AG04449 (cell line): ENCODE measurements around the gene CCDC69.
"Not testable (repeated sequence)": the region's sequence is repeated elsewhere in the genome, so short reads cannot be mapped to it uniquely, and the experiment has no call there.

Experiments used
- CTCF ChIA-PET: fragments of 350-600 bp; formaldehyde crosslinking; extraction: SDS; loops from one replicate; lab custom pipeline; 2021; ENCODE audit warnings: antibody characterized with exemption; lab: Yijun Ruan, JAX
- POLR2A ChIA-PET: fragments of 400-600, 350-600 bp; formaldehyde crosslinking; extraction: SDS; loops from one replicate; lab custom pipeline; 2020; ENCODE audit warnings: antibody characterized with exemption, inconsistent platforms; lab: Yijun Ruan, JAX
- DNase-seq: peaks from one replicate; pipeline ENCODE4 v3.0.0-alpha.2; 2010; ENCODE audit warnings: low read depth, low spot score
- H3K4me3 ChIP-seq: 2 replicates; pipeline ENCODE4 v1.5.1; 2011; ENCODE audit warnings: low read depth, mild to moderate bottlenecking, control low read depth, low read length
- CTCF ChIP-seq: IDR thresholded peaks from one replicate; pipeline ENCODE4 v1.5.1; 2011; ENCODE audit warnings: mild to moderate bottlenecking, moderate library complexity, low read length, control low read depth, inconsistent platforms; ENCODE audit not compliant: insufficient read depth; ENCODE audit errors: missing control alignments

The CCDC69 gene

DNA sequence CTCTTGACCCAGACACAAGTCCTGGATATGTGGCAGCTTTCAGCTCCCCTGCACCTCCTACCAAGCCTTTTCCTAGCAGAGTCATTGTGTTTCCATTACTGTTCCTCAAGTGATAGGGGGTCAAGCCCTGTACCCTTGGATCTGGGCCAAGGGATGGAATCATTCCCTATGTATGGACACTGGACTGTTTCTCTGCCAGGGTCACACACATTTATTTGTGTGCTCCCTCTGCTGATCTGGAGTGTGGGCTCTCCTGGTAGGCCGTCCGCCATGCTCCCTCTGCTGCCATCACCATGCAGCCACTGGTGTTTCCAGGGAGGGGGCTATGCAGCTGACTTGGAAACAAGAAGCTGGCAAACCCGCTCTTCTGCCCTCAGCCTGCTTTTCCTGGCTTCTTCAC lies 38.6 kb upstream of the CCDC69 start:
- CTCF ChIA-PET, result interaction anchor here (0.9 kb wide), 1 partner anchor 196 kb away, joined by 3 read pairs; no protein-coding TSS in a partner anchor

DNA sequence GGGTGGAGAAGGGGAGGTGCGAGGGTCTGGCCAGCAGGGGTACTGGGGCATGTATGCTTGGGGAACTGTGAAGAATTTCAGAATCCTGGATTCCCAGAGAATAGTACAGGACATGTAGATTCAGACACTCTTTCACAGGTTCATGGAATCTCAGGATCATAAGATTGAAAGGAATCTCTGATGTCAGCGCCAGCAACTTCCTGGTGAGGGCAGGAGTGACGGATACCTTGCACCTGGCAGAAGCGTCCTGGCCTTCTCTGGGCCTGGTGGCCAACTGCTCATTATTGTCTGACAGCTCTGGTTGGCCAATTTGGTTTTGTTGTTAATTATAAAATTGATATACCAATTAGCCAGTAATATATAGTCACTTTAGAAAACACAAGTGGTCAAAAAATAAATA lies 36.0 kb upstream of the CCDC69 start:
- POLR2A ChIA-PET, result no interaction called here
- no peak overlapping the region for H3K4me3 ChIP-seq
- CTCF ChIA-PET, result no interaction called here
- no peak for TF ChIP-seq CTCF
- no peak for DNase-seq

More for the DNA sequence above, 38.6 kb upstream of the CCDC69 start:
- DNase-seq, result no peak
- POLR2A ChIA-PET, result no interaction called here
- no peak for TF ChIP-seq CTCF
- H3K4me3 ChIP-seq, result no peak overlapping the region

- POLR2A ChIA-PET, result no interaction called here
- TF ChIP-seq CTCF, result no peak
- no peak for DNase-seq
- H3K4me3 ChIP-seq, result no peak overlapping the region
- CTCF ChIA-PET, result no interaction called here
These were observed 34.9 kb upstream of the CCDC69 start for GRCh38 chr5:151258816-151259215.

- DNase-seq, result no peak
- no peak for TF ChIP-seq CTCF
- ChIA-PET CTCF (no interaction called here), POLR2A (no interaction called here)
- no peak overlapping the region for H3K4me3 ChIP-seq
These were observed 34.3 kb upstream of the CCDC69 start for GRCh38 chr5:151258201-151258611.

DNA sequence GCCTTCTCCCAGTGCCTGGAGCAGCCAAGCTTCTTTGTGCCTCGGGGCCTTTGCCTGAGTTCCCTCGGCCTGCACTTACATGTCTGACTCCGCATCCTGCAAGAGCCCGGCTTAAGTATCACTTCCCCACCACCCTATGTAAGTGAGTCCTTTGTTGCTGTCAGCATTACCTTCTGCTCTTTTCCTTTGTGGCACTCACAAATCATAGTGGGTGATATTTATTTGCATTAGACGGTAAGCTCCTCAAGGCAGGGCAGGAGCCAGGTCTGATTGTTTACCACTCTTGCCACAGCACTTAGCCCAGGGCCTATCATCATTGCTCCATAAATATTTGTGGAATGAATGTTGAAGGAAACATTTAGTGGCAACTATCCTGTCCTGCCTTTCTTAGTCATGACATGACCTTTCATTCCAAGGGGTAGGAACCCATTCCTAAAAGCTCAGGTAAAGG lies 33.9 kb upstream of the CCDC69 start:
- DNase-seq, result no peak
- ChIA-PET POLR2A (no interaction called here), CTCF (interaction anchor here (1.3 kb wide), 1 partner anchor 19 kb away, joined by 4 read pairs; no protein-coding TSS in a partner anchor)
- no peak for TF ChIP-seq CTCF
- H3K4me3 ChIP-seq, result no peak overlapping the region

GRCh38 chr5:151255621-151256286 lies 31.9 kb upstream of the CCDC69 start:
- POLR2A ChIA-PET, result no interaction called here
- H3K4me3 ChIP-seq, result no peak overlapping the region
- CTCF ChIA-PET, result no interaction called here
- TF ChIP-seq CTCF, result no peak
- DNase-seq, result no peak

DNA sequence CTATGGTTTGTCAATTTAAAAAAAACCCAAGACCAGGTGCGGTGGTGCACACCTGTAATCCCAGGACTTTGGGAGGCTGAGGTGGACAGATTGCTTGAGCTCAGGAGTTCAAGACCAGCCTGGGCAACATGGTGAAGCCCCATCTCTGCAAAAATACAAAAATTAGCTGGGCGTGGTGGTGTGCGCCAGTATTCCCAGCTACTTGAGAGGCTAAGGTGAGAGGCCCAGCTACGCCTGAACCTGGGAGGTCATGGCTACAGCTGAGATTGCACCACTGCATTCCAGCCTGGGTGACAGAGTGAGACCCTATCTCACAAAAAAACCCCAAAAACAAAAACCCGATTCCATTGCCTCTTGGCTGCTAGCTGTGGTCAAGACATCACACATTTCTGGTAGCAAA lies 31.1 kb upstream of the CCDC69 start:
- H3K4me3 ChIP-seq, DNase-seq, POLR2A ChIA-PET: not testable (repeated sequence)
- CTCF ChIA-PET, result interaction anchor here (1.9 kb wide), 1 partner anchor 16 kb away, joined by 4 read pairs; no protein-coding TSS in a partner anchor
